GM12878 (cell line): ENCODE measurements around the gene NUDT6. TPM values are rescaled to one million over a fixed set of nuclear protein-coding genes. Genes with fewer than 3 reads are reported as not detected.

ENCODE experiments used
- ATAC-seq: fragments of 200-7000 bp; cut with Tn5 transposase; 3 replicates; pipeline ENCODE4 v1.9.1; 2020; ENCODE audit warnings: mild to moderate bottlenecking, moderate library complexity
- BruUV-seq: library from RNA; stranded (reverse); fragments of 400-500 nt; replicated peaks from 2 replicates; lab custom pipeline; 2021; lab: Mats Ljungman, UMichigan
- CTCF ChIA-PET: fragments of 300-600 bp; sonication (Branson Sonifier 250); formaldehyde crosslinking; extraction: SDS; loops from one replicate; lab custom pipeline; 2021; ENCODE audit warnings: inconsistent platforms; lab: Yijun Ruan, JAX
- POLR2A ChIA-PET: fragments of 350-600 bp; formaldehyde crosslinking; extraction: SDS; loops from one replicate; lab custom pipeline; 2021; ENCODE audit warnings: inconsistent platforms; lab: Charles Lee
- RAD21 ChIA-PET: fragments of 300-600 bp; sonication (Branson Sonifier 250); formaldehyde crosslinking; loops from one replicate; lab custom pipeline; 2023; ENCODE audit warnings: antibody characterized with exemption; ENCODE audit not compliant: unreplicated experiment; lab: Charles Lee
- SMC1A ChIA-PET: fragments of 300-600 bp; sonication (Branson Sonifier 250); formaldehyde crosslinking; loops from one replicate; lab custom pipeline; 2023; ENCODE audit not compliant: unreplicated experiment, uncharacterized antibody; lab: Charles Lee
- DNase-seq: peaks from one replicate; pipeline ENCODE4 v3.0.0-alpha.2; 2011; ENCODE audit warnings: low read depth, low spot score
- FAIRE-seq: peaks from 3 replicates; lab custom pipeline; 2011; peaks lifted over from hg19 to GRCh38; lab: Jason Lieb, UNC
- H2AFZ ChIP-seq: 2 replicates; pipeline ENCODE4 v1.6.0; 2011; ENCODE audit warnings: low read depth, low read length, control low read depth; ENCODE audit not compliant: control insufficient read depth
- H3K27ac ChIP-seq: 2 replicates; pipeline ENCODE4 v1.5.1; 2011; ENCODE audit warnings: control low read depth; ENCODE audit not compliant: control insufficient read depth, insufficient read depth
- H3K27me3 ChIP-seq, 2 experiments: replicated peaks in 1 of 2; 2 replicates each; pipeline versions ENCODE4 v1.6.0 to v1.6.1; 2011; ENCODE audit warnings: low read length in 1 of 2; ENCODE audit not compliant: control insufficient read depth in 2 of 2, insufficient read depth in 2 of 2
- H3K36me3 ChIP-seq, 2 experiments: 2 replicates each; pipeline ENCODE4 v1.5.1; 2011; ENCODE audit warnings: low read length in 1 of 2; ENCODE audit not compliant: control insufficient read depth in 2 of 2, insufficient read depth in 2 of 2
- H3K4me1 ChIP-seq: 2 replicates; pipeline ENCODE4 v1.6.1; 2011; ENCODE audit warnings: mild to moderate bottlenecking, low read length, moderate library complexity, mixed read lengths; ENCODE audit not compliant: control insufficient read depth, insufficient read depth
- H3K4me2 ChIP-seq: 2 replicates; pipeline ENCODE4 v1.6.0; 2011; ENCODE audit warnings: control low read depth; ENCODE audit not compliant: control insufficient read depth, insufficient read depth
- H3K4me3 ChIP-seq: fragments of 200-600 bp; sonication (generic); 2 replicates; pipeline ENCODE4 v1.5.1; 2016
- H3K79me2 ChIP-seq: 2 replicates; pipeline ENCODE4 v1.6.0; 2011; ENCODE audit warnings: low read length; ENCODE audit not compliant: control insufficient read depth, insufficient read depth
- H3K9ac ChIP-seq: 2 replicates; pipeline ENCODE4 v1.8.0; 2011; ENCODE audit warnings: low read length, control low read depth, mixed read lengths; ENCODE audit not compliant: control insufficient read depth, insufficient read depth
- H3K9me3 ChIP-seq: replicated peaks from 3 replicates; pipeline ENCODE4 v1.5.1; 2011; ENCODE audit warnings: mild to moderate bottlenecking, low read length; ENCODE audit not compliant: control insufficient read depth, insufficient read depth
- H4K20me1 ChIP-seq: 2 replicates; pipeline ENCODE4 v1.6.0; 2011; ENCODE audit not compliant: control insufficient read depth, insufficient read depth
- BCL3 ChIP-seq: IDR thresholded peaks from 2 replicates; pipeline ENCODE4 v1.6.1; 2011; ENCODE audit warnings: borderline replicate concordance, low read depth, mild to moderate bottlenecking, moderate library complexity, low read length; ENCODE audit not compliant: insufficient read depth, poor library complexity, severe bottlenecking
- BMI1 ChIP-seq: fragments of 450-650 bp; IDR thresholded peaks from 2 replicates; pipeline ENCODE4 v1.6.1; 2016; ENCODE audit warnings: mild to moderate bottlenecking, moderate library complexity, borderline replicate concordance
- LARP7 ChIP-seq: fragments of 450-650 bp; IDR thresholded peaks from 2 replicates; pipeline ENCODE4 v1.6.1; 2017; ENCODE audit warnings: mild to moderate bottlenecking
- PAX8 ChIP-seq: fragments of 450-650 bp; IDR thresholded peaks from 2 replicates; pipeline ENCODE4 v1.6.1; 2017; ENCODE audit warnings: mild to moderate bottlenecking, moderate library complexity
- STAT3 ChIP-seq: IDR thresholded peaks from 2 replicates; pipeline ENCODE4 v1.6.1; 2011; ENCODE audit warnings: low read depth, low read length, improper control_type of control experiment
- TBL1XR1 ChIP-seq: IDR thresholded peaks from 2 replicates; pipeline ENCODE4 v1.6.1; 2012; ENCODE audit warnings: low read depth, low read length, improper control_type of control experiment
- ZNF384 ChIP-seq: IDR thresholded peaks from 2 replicates; pipeline ENCODE4 v1.6.1; 2012; ENCODE audit warnings: low read depth, mild to moderate bottlenecking, low read length, improper control_type of control experiment, borderline replicate concordance
- WGBS: methylation state at CpG from one replicate; pipeline ENCODE4 v1.1.6; 2016; ENCODE audit warnings: low lambda C conversion rate; ENCODE audit not compliant: insufficient replicate concordance, insufficient coverage; ENCODE audit errors: missing lambda C conversion rate; 5-methylcytosine and 5-hydroxymethylcytosine counted together
- in situ Hi-C: fragments of 300-500 bp; cut with MboI; formaldehyde crosslinking; loops from 9 replicates; pipeline ENCODE4 v1.14.3; 2018; ENCODE audit warnings: mixed read lengths
- intact Hi-C: fragments of 100-400 bp; cut with micrococcal nuclease; formaldehyde crosslinking; loops from one replicate; pipeline ENCODE4 v1.14.2; 2022; ENCODE audit not compliant: unreplicated experiment
- polyA plus RNA-seq, 11 experiments: library from polyadenylated mRNA; depleted of rRNA in 4 of 11; unstranded in 6 of 11; stranded (reverse) in 5 of 11; fragments of >200 nt; fragmentation: Nextera tagmentation in 4 of 11; fragmentation: Illumina TruSeq in 1 of 11; extraction: Ambion mirVana in 4 of 11; extraction: Trizol in 1 of 11; gene quantifications; 1 replicate in 1 of 11; 2 replicates in 10 of 11; pipeline versions ENCODE4 v1.2.1 to v1.2.3, GENCODE V29; 2011 to 2016; ENCODE audit warnings: inconsistent platforms in 2 of 11, missing spikeins in 2 of 11, low read depth in 1 of 11
- total RNA-seq, 4 experiments: library from RNA; depleted of rRNA in 3 of 4; stranded (reverse); fragments of >200 nt in 3 of 4; fragmentation: Illumina TruSeq in 1 of 4; extraction: Trizol in 1 of 4; gene quantifications; 2 replicates each; pipeline versions ENCODE4 v1.2.1 to v1.2.3, GENCODE V29; 2013 to 2021
- TF ChIP-seq, protein P1 (sequence below): fragments of 450-650 bp; conservative IDR thresholded peaks from 2 replicates; pipeline ENCODE4 v1.6.1; 2017; ENCODE audit warnings: mild to moderate bottlenecking, moderate library complexity

NUDT6 gene
- total and polyA plus RNA-seq, 10 of the 15 experiments (the other 5 are each of a cell fraction or from before 2014, with no cell fraction given) = 3.9 to 12.4 (median 6.8) TPM

DNA sequence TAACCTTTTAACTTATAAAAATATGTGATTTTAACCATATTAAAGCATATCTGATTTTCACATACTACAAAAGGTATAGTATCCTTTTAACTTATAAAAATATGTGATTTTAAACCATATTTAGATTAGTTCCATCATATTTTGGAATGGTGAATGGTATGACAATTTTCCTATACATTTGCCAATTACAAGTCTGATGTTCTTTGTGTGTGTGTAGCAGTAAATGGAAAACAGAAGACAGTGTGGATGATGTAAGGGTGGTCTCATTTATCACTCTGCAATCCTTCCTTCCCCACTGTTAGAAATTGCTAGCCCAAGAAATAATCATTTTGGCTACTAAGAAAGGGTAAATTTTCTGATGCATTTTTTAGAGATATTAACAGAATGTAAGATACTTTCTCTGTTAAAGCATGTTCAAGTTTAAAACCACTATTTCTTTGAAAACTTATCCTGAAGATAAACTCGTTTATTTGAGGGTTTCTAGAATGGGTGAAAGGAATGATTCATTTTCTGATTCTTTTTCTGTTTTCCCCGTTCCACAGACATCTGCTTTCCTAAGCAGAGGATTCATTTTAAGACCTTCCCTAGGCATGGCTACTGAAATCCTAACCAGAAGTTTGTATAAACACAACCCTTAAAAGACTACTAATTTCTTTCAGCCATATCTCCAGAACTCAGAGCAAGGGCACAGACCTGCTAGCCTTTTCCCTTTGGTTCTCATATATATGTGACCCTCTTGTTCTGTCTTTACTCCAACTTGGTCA lies 21.0 kb downstream of the NUDT6 start:
- Histone ChIP-seq H3K9me3 (no peaks in the 10 kb centered on the region), H3K4me1 (no peaks in the 10 kb centered on the region), H3K79me2 (no peaks in the 10 kb centered on the region), H3K4me3 (no peak overlapping the region), H3K36me3 (no peaks in the 10 kb centered on the region), H3K4me2 (no peak overlapping the region), H3K9ac (no peak overlapping the region), H3K27ac (no peak overlapping the region), H4K20me1 (no peaks in the 10 kb centered on the region), H3K27me3 (no peaks in the 10 kb centered on the region), H2AFZ (no peak overlapping the region)
- ATAC-seq (no peak), FAIRE-seq (no peak), DNase-seq (no peak)
- WGBS = 71% methylated on average over 2 of the region's 2 CpGs
- no TSS peak for BruUV-seq
- intact Hi-C loops (no loop called here), in situ Hi-C loops (no loop called here)
- SMC1A ChIA-PET = no interaction called here
- CTCF ChIA-PET = interaction anchor here (2.5 kb wide), 1 partner anchor 12 kb away, joined by 16 read pairs; no protein-coding TSS in a partner anchor
- POLR2A ChIA-PET = no interaction called here
- no peak for TF ChIP-seq PAX8
- no peak for TF ChIP-seq BCL3
- TF ChIP-seq ZNF384 = no peak
- no peak for TF ChIP-seq STAT3
- no peak for TF ChIP-seq BMI1
- TF ChIP-seq, protein P1, sequence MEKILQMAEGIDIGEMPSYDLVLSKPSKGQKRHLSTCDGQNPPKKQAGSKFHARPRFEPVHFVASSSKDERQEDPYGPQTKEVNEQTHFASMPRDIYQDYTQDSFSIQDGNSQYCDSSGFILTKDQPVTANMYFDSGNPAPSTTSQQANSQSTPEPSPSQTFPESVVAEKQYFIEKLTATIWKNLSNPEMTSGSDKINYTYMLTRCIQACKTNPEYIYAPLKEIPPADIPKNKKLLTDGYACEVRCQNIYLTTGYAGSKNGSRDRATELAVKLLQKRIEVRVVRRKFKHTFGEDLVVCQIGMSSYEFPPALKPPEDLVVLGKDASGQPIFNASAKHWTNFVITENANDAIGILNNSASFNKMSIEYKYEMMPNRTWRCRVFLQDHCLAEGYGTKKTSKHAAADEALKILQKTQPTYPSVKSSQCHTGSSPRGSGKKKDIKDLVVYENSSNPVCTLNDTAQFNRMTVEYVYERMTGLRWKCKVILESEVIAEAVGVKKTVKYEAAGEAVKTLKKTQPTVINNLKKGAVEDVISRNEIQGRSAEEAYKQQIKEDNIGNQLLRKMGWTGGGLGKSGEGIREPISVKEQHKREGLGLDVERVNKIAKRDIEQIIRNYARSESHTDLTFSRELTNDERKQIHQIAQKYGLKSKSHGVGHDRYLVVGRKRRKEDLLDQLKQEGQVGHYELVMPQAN = no peak
- no peak for TF ChIP-seq LARP7
- TF ChIP-seq TBL1XR1 = no peak
- RAD21 ChIA-PET = no interaction called here
